Measurements from ENCODE around the gene NCAN.

GRCh38 chr19:19202707-19203011 lies 9.1 kb upstream of the NCAN start:
- TF ChIP-seq, protein P1, sequence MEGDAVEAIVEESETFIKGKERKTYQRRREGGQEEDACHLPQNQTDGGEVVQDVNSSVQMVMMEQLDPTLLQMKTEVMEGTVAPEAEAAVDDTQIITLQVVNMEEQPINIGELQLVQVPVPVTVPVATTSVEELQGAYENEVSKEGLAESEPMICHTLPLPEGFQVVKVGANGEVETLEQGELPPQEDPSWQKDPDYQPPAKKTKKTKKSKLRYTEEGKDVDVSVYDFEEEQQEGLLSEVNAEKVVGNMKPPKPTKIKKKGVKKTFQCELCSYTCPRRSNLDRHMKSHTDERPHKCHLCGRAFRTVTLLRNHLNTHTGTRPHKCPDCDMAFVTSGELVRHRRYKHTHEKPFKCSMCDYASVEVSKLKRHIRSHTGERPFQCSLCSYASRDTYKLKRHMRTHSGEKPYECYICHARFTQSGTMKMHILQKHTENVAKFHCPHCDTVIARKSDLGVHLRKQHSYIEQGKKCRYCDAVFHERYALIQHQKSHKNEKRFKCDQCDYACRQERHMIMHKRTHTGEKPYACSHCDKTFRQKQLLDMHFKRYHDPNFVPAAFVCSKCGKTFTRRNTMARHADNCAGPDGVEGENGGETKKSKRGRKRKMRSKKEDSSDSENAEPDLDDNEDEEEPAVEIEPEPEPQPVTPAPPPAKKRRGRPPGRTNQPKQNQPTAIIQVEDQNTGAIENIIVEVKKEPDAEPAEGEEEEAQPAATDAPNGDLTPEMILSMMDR (IDR thresholded peaks at IDR 0.05), result no peak
- no peak for TF ChIP-seq POLR2A (IDR thresholded peaks at IDR 0.05)
